GM12892 (cell line): Measurements from ENCODE around the gene DNMT3L.

Experiments used
- POLR2A ChIP-seq: IDR thresholded peaks from 2 replicates; pipeline ENCODE4 v1.6.1; 2011; ENCODE audit warnings: low read depth, low read length, control low read depth
- TAF1 ChIP-seq: IDR thresholded peaks from 2 replicates; pipeline ENCODE4 v1.6.1; 2011; ENCODE audit warnings: low read depth, mild to moderate bottlenecking, control low read depth, low read length, borderline replicate concordance

DNA sequence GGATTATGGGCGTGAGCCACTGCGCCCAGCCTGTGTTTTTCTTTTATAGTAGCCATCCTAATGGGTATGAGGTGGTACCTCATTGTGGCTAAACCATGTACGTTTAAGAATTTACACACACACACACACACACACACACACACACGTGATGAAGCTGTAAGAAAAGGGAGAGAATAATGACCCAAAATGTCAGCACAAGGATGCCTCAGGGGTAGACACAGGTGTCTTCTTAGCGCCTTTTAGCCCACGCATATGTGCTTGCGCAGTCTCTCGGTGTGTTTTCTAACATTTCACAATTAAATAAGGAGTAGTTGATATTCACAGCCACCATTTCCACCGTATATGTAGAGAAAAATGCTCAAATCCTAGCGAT is 37.4 kb upstream of the DNMT3L start:
- TF ChIP-seq POLR2A (no peak), TAF1 (no peak)
